Measurements from ENCODE around the gene RPL15.

- no peak for TF ChIP-seq CTCF (IDR thresholded peaks at IDR 0.05)
- TF ChIP-seq POLR2AphosphoS5 (IDR thresholded peaks at IDR 0.05) = no peak
These were observed 22.5 kb upstream of the RPL15 start for GRCh38 chr3:23894254-23895061.
